SH-SY5Y (cell line): ENCODE measurements around the gene MRPL28.

Source experiments
- GATA2 ChIP-seq: IDR thresholded peaks from 2 replicates; pipeline ENCODE4 v1.6.1; 2011; ENCODE audit warnings: mild to moderate bottlenecking, low read depth, low read length
- GATA3 ChIP-seq: IDR thresholded peaks from 2 replicates; pipeline ENCODE4 v1.6.1; 2011; ENCODE audit warnings: low read depth, mild to moderate bottlenecking, low read length, moderate library complexity

DNA sequence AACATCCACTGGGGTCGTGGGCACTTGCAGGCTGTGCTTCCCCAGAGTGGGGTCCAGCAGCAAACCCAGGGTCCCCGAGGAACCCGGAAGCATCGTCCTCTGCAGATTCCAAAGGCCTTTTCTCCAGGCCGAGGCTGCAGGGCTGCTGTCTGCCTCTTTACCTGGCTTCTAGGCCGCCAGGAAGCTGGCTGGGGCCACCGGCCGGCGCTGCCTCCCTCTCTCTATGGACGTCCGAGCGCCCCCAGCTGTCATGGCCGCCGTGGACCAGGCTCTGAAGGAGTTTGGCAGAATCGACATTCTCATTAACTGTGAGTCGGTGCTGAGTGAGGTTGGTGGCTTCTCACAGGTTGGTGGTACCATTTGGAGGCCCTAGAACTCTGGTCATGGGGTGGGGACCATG is 36.9 kb upstream of the MRPL28 start:
- TF ChIP-seq GATA3 (no peak), GATA2 (no peak)
